T-helper 1 cell treated with Interleukin-12 subunit alpha and Interleukin-12 subunit beta and Interleukin-4 antibody, amounts not matched to agents 30 μg/mL and 1 μg/mL, for 36 hours (primary cell): ENCODE measurements around the gene WDR93.

Experiments
- H3K27ac Mint-ChIP-seq: one replicate; pipeline ENCODE4 v1.8.0; 2021; ENCODE audit warnings: mild to moderate bottlenecking, mixed read lengths
- H3K27me3 Mint-ChIP-seq: one replicate; pipeline ENCODE4 v1.8.0; 2021; ENCODE audit warnings: low read depth, mixed read lengths
- H3K36me3 Mint-ChIP-seq: one replicate; pipeline ENCODE4 v1.8.0; 2021; ENCODE audit warnings: low read depth, mixed read lengths
- H3K4me1 Mint-ChIP-seq: one replicate; pipeline ENCODE4 v1.8.0; 2021; ENCODE audit warnings: low read depth, mixed read lengths
- H3K4me3 Mint-ChIP-seq: one replicate; pipeline ENCODE4 v1.8.0; 2021; ENCODE audit warnings: mild to moderate bottlenecking, moderate library complexity, mixed read lengths
- H3K9me3 Mint-ChIP-seq: one replicate; pipeline ENCODE4 v1.8.0; 2021; ENCODE audit warnings: mixed read lengths

The WDR93 gene

GRCh38 chr15:89745131-89745530, 54.5 kb downstream of the WDR93 start:
- Mint-ChIP-seq H3K36me3 (no peaks in the 10 kb centered on the region), H3K27ac (no peak overlapping the region), H3K27me3 (peaks cover 18% of the 10 kb centered on the region), H3K4me3 (no peak overlapping the region), H3K9me3 (no peaks in the 10 kb centered on the region), H3K4me1 (no peaks in the 10 kb centered on the region)

- Mint-ChIP-seq H3K4me3 (no peak overlapping the region), H3K27me3 (peaks cover 18% of the 10 kb centered on the region), H3K36me3 (no peaks in the 10 kb centered on the region), H3K27ac (no peak overlapping the region), H3K9me3 (no peaks in the 10 kb centered on the region), H3K4me1 (no peaks in the 10 kb centered on the region)
These were observed 55.2 kb downstream of the WDR93 start for GRCh38 chr15:89745768-89746167.

DNA sequence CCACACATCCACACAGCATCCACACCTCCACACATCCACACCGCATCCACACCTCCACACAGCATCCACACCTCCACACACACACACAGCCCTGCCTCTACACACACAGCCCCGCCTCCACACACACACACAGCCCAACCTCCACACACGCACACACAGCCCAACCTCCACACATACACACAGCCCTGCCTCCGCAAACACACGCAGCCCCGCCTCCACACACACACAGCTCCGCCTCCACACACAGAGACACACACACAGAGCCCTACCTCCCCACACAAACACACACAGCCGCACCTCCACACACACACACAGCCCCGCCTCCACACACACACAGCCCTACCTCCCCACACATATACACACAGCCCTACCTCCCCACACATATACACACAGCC, 55.8 kb downstream of the WDR93 start:
- no peak overlapping the region for H3K4me3 Mint-ChIP-seq
- peaks cover 18% of the 10 kb centered on the region for H3K27me3 Mint-ChIP-seq
- H3K27ac Mint-ChIP-seq, result no peak overlapping the region
- H3K4me1 Mint-ChIP-seq, result no peaks in the 10 kb centered on the region
- H3K36me3 Mint-ChIP-seq, result no peaks in the 10 kb centered on the region
- no peaks in the 10 kb centered on the region for H3K9me3 Mint-ChIP-seq

GRCh38 chr15:89747708-89748682, 57.4 kb downstream of the WDR93 start:
- Mint-ChIP-seq H3K36me3 (no peaks in the 10 kb centered on the region), H3K9me3 (no peaks in the 10 kb centered on the region), H3K4me3 (no peak overlapping the region), H3K4me1 (no peaks in the 10 kb centered on the region), H3K27me3 (peaks cover 24% of the 10 kb centered on the region), H3K27ac (no peak overlapping the region)

GRCh38 chr15:89749054-89749453, 58.4 kb downstream of the WDR93 start:
- Mint-ChIP-seq H3K27ac (no peak overlapping the region), H3K9me3 (no peaks in the 10 kb centered on the region), H3K27me3 (peaks cover 29% of the 10 kb centered on the region), H3K36me3 (no peaks in the 10 kb centered on the region), H3K4me1 (no peaks in the 10 kb centered on the region), H3K4me3 (no peak overlapping the region)

GRCh38 chr15:89749526-89749925, 58.9 kb downstream of the WDR93 start:
- Mint-ChIP-seq H3K4me3 (peak overlapping the region; percentile 77), H3K9me3 (no peaks in the 10 kb centered on the region), H3K27me3 (peaks cover 31% of the 10 kb centered on the region), H3K36me3 (no peaks in the 10 kb centered on the region), H3K4me1 (no peaks in the 10 kb centered on the region), H3K27ac (peak overlapping the region; percentile 59)

DNA sequence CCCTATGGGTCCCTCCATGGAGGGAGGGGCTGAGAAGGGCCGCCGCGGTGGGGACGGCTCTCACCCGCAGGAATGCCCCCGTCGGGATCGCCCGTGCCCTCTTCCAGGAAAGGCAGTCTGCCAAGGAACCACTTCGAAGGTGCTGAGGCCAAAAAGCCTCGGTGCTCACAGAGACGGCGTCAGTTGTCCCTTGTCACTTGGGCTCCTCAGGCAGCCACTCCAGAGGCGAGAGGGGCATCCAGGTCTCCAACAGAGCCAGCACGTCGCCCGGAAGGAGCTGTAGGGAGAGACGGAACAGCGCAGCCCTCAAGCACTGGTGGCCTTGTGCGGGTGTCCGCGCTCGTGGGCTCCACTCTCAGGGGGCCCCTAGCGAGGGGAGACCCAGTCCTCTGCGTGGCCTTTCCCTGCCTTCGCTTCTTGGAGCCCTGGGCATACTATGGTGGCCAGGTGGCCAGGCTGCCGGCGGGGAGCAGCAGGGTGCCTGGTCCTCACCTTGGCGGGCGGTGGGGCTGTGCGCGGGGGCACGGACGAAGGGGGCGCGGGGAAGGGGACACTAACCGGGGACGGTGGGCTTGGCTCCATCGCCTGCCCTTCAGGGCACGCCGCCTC, 59.4 kb downstream of the WDR93 start:
- Mint-ChIP-seq H3K9me3 (no peaks in the 10 kb centered on the region), H3K4me3 (peak overlapping the region; percentile 77), H3K27me3 (peaks cover 36% of the 10 kb centered on the region), H3K4me1 (no peaks in the 10 kb centered on the region), H3K27ac (no peak overlapping the region), H3K36me3 (no peaks in the 10 kb centered on the region)

- H3K4me1 Mint-ChIP-seq, result no peaks in the 10 kb centered on the region
- H3K27ac Mint-ChIP-seq, result no peak within 1 kb of the TSS
- peaks cover 44% of the 10 kb centered on the region for H3K27me3 Mint-ChIP-seq
- no peaks in the 10 kb centered on the region for H3K36me3 Mint-ChIP-seq
- no peaks in the 10 kb centered on the region for H3K9me3 Mint-ChIP-seq
- H3K4me3 Mint-ChIP-seq, result peak within 1 kb of the TSS; percentile 77
These were observed 60.2 kb downstream of the WDR93 start, which contains the start of gene MESP1 for GRCh38 chr15:89750560-89751542. Gene MESP1 (minus strand): TSS chr15:89751249. CDS start chr15:89751231, 18 bp downstream.

GRCh38 chr15:89751748-89752147, 61.1 kb downstream of the WDR93 start:
- Mint-ChIP-seq H3K27ac (no peak overlapping the region), H3K9me3 (no peaks in the 10 kb centered on the region), H3K4me1 (no peaks in the 10 kb centered on the region), H3K27me3 (peaks cover 47% of the 10 kb centered on the region), H3K4me3 (no peak overlapping the region), H3K36me3 (no peaks in the 10 kb centered on the region)

DNA sequence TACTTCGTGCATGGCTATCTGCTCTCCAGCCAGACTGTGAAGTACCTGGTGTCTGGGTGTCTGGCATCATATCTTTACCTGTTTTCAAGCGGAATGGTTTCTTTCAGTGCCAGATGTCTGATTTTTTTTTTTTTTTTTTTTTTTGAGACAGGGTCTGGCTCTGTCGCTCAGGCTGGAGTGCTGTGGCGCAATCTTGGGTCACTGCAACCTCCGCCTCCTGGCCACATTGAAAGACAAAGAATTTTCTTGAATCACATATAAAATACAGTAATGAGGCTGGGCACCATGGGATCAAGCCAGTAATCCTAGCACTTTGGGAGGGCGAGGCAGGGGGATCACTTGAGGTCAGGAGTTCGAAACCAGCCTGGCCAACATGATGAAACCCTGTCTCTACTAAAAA, 63.2 kb downstream of the WDR93 start:
- H3K4me1 Mint-ChIP-seq, result no peaks in the 10 kb centered on the region
- H3K9me3 Mint-ChIP-seq, result no peaks in the 10 kb centered on the region
- peaks cover 41% of the 10 kb centered on the region for H3K27me3 Mint-ChIP-seq
- no peak overlapping the region for H3K27ac Mint-ChIP-seq
- no peaks in the 10 kb centered on the region for H3K36me3 Mint-ChIP-seq
- no peak overlapping the region for H3K4me3 Mint-ChIP-seq

- Mint-ChIP-seq H3K36me3 (no peaks in the 10 kb centered on the region), H3K9me3 (no peaks in the 10 kb centered on the region), H3K27me3 (peaks cover 34% of the 10 kb centered on the region), H3K27ac (no peak overlapping the region), H3K4me3 (no peak overlapping the region), H3K4me1 (no peaks in the 10 kb centered on the region)
These were observed 63.9 kb downstream of the WDR93 start for GRCh38 chr15:89754361-89755154.

DNA sequence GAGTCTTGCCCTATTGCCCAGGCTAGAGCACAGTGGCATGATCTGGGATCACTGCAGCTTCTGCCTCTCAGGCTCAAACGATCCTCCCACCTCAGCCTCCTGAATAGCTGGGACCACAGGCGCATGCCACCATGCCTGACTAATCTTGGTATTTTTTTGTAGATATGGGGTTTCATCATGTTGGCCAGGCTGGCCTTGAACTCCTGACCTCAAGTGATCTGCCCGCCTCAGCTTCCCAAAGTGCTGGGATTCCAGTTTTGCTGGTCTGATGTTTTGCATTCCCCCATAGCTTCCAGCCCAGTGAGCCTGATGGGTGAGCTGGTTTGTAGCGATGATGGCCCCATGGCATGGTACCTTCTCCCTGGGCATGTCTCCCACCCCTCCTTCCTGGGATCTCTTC, 65.1 kb downstream of the WDR93 start:
- H3K4me3 Mint-ChIP-seq, result no peak overlapping the region
- no peaks in the 10 kb centered on the region for H3K4me1 Mint-ChIP-seq
- no peaks in the 10 kb centered on the region for H3K9me3 Mint-ChIP-seq
- peaks cover 30% of the 10 kb centered on the region for H3K27me3 Mint-ChIP-seq
- H3K27ac Mint-ChIP-seq, result no peak overlapping the region
- H3K36me3 Mint-ChIP-seq, result no peaks in the 10 kb centered on the region

DNA sequence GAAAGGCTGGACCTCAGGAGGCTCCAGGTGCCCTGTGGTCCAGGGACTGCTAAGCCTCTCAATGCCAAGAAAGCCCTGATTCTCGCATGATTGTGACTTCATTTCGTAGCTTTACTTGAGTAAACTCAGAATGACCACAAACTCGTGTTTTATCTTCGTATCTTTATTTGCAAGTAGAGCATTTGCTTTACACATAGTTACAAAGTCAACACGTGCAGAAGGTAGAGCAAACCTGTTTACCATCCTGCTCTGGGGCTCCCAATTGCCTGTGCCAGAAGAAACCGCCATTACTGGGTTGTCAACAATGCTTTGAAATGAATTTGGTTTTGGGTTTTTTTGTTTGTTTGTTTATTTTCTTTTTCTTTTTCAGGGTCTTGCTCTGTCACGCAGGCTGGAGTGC, 66.3 kb downstream of the WDR93 start:
- H3K4me3 Mint-ChIP-seq, result no peak overlapping the region
- H3K4me1 Mint-ChIP-seq, result no peaks in the 10 kb centered on the region

More for the DNA sequence above, 66.3 kb downstream of the WDR93 start:
- H3K27me3 Mint-ChIP-seq, result peaks cover 29% of the 10 kb centered on the region
- no peak overlapping the region for H3K27ac Mint-ChIP-seq
- H3K9me3 Mint-ChIP-seq, result no peaks in the 10 kb centered on the region
- H3K36me3 Mint-ChIP-seq, result no peaks in the 10 kb centered on the region
